ENCODE data around the gene VTI1A.
"Not testable (repeated sequence)": the region's sequence is repeated elsewhere in the genome, so short reads cannot be mapped to it uniquely, and the experiment has no call there.

VTI1A gene

DNA sequence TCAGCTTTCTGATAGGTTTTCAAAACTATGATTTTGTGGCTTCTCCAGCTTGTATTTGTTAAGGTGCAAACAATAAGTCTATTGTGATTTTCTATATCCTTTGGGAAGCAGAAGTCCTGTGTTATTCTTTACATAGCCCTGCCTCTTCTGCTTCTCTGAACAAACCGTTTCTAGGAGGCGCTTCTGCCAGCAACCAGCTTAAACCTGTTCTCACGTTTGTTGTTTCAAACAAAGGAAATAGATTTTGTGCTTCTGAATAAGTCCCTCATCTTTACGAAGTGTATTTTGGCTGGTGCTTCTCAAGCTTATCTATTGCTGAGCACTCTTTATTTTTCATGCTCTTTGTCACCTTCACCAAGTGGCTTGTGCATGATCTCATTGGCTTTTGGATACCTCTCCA is 61.0 kb downstream of the VTI1A start:
- DNase-seq: no peak

DNA sequence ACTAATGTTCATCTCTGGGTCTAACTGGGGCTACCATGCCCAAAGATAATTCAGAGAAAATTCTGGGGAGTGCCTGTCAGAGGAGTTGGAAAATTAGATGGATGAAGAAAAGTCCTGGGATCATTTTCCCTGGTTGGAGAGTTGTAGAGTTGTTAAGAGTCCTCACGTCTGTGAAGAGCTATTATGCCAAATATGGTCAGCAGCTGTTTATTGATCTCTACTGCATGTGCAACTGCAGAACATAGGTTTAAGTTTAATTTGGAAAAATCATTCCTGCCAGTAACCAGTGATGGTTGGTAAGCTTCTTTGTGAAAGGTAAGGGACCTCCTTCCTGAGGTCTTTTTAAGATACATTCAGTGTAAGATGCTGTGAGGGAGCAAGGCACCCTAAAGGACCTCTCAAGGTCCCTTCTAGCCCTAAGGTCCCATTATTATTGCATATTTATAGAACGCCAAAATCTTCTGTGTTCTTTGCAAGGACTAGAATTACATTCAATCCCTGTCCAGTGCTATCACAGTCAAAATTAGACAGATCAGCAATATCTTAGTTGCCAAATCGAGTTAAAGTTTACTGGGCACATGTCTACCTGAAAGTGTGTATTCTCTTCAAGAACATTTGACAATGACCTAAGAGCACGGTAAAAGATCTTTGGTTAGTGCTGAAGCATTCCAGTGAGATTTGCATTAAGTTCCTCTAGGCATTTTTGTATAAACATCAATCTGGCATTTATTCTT is 62.7 kb downstream of the VTI1A start:
- DNase-seq: no peak

DNA sequence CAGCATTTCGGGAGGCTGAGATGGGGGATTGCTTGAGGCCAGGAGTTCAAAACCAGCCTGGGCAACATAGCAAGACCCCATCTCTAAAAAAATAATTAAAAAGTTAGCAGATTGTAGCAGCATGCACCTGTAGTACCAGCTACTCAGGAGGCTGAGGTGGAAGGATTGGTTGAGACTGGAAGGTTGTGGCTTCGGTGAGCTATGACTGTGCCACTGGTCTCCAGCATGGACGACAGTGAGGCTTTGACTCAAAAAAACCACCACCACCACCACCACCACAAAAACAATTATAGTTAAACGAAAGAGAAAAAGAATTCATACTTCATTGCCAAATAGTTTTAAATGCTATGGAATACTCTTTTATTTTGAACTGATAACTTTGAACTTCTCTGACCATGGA is 63.4 kb downstream of the VTI1A start:
- DNase-seq: no peak

DNA sequence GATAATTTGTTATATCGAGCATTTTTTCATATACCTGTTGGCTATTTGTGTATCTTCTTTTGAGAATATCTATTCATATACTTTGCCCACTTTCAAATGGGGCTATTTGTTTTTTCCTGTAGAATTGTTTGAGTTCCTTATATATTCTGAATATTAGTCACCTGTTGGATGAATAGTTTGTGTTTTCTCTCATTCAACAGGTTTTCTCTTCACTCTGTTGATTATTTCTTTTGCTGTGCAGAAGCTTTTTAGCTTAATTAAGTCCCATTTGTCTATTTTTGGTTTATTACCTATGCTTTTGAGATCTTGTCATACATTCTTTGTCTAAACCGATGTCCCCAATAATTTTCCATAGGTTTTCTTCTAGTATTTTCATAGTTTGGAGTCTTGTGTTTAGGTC is 65.3 kb downstream of the VTI1A start:
- no peak for DNase-seq

DNA sequence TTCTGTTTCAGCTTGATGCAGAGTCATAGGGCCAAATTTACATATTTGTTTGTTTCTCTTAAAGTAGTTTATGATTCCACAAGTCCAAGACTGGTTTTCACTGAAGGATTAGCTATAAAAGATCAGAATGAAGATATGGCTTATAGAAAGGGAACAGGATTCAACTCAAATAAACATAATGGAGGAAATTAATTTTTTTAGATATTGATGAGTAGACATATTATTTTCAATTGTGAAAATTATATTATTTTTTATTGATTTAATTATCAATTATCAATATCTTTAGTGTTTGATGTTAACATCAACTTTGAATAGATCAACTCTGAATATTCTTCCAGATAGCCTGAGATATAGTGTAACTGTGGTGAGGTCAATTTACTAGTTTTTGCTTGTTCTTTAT is 68.1 kb downstream of the VTI1A start:
- DNase-seq: no peak

DNA sequence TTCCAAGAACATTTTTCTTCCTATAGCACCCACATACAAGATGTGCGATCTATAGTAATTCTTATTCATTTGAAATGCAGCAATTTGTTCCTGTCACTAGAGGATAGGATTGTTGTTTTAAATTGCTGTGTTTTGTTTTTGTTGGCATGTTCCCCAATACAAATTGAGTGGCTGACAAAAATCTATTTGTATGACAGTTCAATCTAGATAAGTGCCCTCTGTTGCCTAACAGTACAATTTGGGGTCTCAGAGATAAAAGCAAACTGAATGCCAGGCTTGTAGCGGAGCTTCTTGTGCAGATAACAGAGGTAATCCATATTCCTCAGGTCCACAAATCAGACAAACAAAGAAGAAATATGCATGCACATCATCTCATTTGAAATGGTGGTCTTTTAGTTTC is 68.8 kb downstream of the VTI1A start:
- DNase-seq: no peak

DNA sequence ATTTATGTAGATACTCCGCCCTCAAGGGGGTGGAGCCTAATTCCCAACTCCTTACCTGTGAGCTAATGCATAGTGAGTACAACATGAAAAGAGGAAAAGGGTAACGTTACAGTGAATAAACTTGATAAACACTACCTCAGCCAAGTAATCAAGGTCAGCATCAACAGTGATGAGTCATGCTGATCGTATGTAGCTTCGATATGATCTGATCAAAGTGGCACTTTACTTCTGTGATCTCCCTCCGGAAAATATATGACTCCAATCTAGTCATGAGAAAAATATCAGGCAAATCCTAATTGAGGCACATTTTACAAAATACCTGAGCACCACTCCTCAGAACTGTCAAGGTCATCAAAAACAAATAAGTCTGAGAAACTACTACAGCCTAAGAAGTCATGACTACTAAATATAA is 70.4 kb downstream of the VTI1A start:
- no peak for DNase-seq

DNA sequence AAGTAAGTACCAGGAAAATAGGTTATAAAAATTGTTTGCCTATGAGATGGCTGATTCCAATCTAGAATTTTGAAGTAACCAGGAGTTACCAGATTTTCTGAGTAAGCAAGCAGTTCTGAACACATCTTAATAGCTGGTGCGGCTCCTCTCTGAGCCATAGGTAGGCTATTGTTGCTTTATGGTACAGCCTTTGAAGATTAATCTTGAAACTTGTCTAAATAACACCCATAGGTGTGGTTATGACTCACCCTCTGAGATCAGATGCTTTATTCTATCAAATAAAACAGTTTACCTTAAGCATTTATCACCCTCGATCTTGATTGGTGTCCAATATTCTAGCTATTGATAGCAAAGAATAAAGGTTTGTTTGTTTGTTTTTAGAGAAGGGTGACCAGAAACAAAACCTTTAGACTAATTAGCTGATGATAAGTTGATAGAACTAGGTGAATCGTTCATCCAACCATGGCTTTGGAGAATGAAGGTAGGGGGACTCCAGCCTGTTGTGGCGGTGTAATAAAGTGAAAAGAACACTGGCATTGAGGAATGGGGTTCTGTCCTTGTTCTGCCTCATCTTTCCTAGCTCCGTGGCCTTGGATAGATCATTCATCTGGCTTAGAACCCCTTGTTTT is 72.2 kb downstream of the VTI1A start:
- DNase-seq: no peak

DNA sequence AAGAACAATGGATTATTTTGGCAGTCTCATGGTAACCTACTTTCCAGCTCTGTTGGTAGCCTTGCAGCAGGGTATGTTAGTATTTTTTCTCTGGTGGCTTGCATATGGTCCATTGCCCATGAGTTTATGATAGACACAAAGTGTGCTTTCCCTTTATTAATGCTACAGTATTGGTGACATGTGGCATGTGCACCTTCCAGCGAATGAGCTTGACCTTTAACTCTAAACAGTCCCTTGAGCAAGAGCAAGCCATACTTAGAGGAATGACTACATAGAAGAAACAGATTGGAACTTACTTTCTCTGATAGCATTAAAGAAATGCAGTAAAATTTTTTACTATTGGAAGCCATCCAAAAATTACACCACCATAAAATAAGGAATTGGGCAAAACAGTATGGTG is 73.9 kb downstream of the VTI1A start:
- DNase-seq: no peak

DNA sequence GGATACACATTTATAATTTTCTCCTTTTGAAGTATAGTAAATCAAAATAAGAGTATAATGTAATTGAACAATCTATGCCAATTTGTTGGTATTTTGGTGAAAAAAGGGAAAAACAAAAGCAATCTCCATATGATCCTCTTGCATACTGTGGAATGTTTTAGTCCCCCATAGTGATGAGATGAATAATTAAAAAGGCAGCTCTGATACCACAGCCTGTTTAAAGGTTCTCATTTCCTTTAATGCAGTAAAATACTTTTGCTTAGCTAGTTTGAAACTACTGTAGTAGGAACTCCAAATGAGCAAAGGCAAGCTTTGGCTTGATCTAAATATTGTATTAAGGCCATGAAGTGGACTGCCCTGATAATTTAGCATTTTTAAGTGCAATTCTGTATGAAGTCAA is 77.6 kb downstream of the VTI1A start:
- DNase-seq: no peak

DNA sequence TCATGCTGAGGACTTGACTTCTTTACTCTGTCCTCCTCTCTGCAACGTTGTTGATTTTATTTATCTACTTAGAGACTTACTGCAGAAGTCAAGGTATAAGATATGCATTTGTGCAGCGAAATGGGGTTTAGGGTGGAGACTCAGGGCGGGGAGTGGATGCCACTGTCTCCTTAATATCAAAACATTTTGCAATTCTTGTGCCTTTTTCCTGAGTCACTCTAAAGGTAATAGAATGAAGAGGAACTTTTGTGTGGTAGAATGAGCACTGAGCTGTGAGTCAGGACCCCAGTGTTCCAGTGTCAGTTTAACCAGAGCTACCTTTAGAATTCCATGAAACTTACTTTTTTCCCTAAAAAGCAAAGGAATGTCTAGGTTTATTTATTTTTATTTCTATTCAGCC is 78.2 kb downstream of the VTI1A start:
- DNase-seq: no peak

DNA sequence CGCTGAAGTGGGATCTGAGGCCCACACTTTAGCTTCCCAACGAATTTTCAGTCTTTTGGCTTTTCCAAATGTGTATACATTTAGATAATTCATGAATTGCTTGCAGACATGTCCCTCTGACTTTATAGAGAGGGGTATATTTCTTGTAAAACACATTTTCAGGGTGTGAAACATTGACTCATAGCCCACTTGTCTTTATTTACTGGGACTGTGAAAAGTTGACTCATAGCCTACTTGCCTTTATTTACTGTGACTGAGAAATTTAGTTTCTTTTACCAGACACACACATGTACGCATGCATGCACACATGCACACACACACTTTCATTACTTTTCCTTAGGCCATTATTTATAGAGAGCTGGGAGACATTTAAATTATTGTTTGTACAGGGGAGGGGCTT is 79.1 kb downstream of the VTI1A start:
- DNase-seq: no peak

DNA sequence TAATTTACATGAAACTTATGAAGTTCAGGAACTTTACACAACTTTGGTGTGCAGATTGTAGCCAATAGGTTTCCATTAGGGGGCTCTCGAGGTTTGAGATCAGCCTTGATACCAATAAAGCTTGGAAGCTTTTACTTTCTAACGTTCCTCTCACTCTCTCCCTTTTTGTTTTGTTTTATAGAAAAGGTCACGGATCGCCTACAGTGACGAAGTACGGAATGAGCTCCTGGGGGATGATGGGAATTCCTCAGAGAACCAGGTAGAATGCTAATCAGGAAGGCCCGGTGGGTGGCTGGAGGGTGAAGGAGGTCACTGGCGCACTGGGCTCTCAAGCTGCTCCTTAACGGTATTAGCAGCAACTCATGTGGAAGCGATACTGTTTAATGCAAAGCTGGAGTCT is 79.9 kb downstream of the VTI1A start:
- no peak for DNase-seq

DNA sequence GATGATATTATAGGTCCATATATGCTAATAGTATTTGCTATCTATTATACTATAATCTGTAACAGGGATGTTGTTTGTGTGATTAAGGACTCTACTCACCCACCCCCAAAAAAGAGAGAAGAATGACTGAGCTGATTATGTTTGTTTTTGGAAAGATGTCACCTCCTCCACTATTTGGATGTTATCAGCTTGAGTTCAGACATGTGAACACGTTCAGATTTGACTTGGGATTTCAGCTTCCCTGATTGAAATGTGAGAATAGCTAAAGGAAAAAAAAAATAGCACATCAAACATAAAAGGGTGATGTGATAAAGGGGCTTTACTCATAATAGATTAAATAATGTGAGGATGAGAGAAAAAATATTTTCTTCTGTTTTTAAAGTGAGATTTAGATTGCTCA is 81.2 kb downstream of the VTI1A start:
- DNase-seq: no peak

DNA sequence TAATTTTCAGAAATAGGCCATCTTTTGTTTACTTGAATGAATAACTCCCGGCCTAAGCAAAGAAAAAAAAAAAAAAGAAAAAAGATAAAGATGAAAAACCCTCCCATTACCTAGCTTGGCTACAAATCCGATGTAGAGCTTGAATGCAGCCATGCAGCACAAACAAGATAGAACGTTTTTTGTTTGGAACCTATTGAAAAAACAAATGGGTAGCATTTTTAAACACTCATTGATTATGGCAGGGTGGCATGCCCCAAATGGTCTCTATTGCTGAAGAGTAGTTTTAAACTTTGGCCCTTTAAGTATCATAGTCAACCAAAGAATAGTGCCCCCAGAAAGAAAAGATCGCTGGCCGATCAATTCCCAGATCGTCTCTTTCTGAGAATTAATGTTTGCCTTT is 84.4 kb downstream of the VTI1A start:
- no peak for DNase-seq

DNA sequence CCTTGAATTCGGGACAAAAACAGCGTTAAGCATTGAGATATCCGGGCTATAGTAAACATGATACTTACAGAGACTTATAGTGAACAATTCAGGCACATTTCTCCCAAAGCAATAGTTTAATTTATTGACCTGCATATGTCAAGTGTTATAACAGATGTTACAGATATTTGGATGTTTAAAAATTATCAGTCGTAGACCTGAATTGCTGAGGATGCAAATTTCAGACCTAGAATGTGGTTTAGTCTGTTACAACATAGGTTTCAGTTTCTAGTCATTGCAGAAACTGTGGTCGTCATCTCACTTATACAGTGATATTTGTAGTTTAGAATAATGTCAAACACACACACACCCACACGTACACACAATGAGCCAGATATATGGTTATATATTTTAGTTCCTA is 85.2 kb downstream of the VTI1A start:
- DNase-seq: no peak

DNA sequence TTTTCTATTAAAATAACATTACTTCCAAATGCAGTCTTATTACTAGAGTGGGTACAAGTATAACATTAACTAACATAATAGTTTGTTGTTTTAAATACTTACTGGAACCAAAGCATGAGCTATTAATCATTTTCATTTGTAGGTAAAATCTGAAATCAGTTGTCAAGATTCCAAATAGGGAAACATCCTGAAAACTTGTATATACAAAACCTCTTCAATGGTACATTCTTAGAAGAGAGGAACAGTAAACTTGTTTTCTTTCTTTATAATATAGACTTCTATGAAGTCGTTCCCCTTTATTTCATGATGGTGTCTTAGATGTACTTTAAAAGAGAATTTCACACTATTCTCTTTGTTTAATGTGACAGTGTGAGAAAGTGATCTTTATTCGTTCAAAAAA is 85.9 kb downstream of the VTI1A start:
- DNase-seq: no peak

DNA sequence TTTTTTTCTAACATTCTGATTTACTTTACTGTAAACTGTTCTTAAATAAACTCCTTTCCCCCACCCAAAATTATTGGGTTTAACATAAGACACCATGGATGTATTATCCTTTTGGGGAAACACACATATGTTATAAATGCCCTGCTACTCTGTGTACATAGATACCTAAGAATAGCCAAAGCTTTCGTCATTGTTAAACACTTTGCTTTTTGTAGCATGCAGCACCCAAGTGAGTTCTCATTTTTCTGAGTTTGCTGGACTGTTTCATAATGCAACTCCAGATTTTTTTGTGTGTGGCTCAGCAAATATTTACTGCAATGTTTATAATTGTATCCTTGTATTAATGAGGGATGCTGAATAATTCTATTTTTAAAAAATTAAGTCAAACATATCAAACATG is 86.9 kb downstream of the VTI1A start:
- no peak for DNase-seq

DNA sequence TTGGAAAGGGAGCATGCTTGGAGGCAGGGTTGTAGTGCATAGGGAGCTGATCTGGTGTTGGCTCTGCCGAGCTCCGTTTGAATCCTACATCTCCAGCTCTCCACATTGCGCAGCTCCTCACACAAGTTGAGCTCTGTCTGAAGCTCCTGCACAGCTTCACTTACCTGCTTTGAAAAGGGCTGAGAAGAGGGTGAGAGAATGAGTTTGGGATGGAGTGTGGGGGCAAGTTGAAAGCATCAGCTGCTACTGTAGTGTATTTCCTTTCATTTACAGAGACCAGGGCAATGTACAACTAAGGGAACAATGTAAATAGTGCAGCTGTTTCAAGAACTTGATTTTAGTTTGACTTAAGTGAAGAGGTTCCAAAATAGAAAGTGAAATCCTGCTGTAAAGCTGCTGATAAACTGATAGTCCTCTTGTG is 88.5 kb downstream of the VTI1A start:
- DNase-seq: no peak

DNA sequence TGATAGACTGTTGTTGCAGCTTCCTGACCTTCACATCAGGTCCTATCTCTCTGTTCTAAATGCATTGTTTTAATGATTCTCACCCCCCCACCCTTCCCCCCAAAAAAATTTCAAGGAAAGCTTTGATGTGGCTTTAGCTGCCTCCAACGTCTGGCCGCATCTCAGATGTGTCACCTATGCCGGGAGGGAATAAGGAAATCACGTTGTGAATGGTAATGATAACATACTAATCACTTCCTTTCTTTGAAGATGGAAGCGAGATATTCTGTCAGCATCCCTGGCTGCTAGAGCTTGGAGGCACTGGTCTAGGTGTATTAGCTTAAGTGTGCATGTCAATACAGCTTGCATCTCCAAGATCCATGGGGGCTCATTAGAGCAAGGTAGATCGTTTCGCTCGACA is 89.6 kb downstream of the VTI1A start:
- no peak for DNase-seq

DNA sequence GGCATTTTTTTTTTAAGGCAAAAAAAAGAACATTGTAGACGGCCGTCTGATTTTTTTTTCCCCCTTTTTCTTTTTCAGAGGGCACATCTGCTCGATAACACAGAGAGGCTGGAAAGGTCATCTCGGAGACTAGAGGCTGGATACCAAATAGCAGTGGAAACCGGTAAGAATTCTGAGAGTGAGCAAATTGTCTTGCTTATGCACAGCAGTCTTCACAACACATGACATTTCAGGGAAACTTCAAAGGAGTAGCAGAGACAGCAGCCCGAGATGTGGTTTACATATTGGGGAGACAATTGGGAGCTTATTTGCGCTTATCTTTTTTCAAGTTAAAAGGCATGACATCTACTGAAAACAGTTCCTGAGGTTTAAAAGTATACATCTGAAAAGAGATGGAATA is 91.2 kb downstream of the VTI1A start:
- no peak for DNase-seq

DNA sequence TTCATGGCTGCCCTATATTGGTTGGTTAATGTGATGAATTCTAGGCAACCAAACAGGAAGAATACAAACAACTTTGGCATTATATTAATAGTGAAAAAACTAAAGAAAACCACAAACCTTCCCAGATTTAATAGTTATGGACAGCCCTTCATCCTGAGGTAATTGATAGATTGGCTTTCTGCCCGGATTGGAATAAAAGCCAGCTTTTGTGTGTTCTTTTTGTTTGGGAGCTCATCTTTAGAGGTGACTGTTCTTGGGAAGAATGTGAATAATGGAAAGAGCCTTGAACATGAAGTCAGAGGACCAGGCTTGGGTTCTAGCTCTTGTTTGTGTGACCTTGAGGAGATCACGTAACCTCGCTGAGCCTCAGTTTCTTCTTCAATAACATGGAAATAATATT is 92.3 kb downstream of the VTI1A start:
- no peak for DNase-seq

DNA sequence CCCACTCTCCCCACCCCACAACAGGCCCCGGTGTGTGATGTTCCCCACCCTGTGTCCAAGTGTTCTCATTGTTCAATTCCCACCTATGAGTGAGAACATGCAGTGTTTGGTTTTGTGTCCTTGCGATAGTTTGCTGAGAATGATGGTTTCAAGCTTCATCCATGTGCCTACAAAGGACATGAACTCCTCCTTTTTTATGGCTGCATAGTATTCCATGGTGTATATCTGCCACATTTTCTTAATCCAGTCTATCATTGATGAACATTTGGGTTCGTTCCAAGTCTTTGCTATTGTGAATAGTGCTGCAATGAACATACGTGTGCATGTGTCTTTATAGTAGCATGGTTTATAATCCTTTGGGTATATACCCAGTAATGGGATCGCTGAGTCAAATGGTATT is 95.8 kb downstream of the VTI1A start:
- DNase-seq: not testable (repeated sequence)

DNA sequence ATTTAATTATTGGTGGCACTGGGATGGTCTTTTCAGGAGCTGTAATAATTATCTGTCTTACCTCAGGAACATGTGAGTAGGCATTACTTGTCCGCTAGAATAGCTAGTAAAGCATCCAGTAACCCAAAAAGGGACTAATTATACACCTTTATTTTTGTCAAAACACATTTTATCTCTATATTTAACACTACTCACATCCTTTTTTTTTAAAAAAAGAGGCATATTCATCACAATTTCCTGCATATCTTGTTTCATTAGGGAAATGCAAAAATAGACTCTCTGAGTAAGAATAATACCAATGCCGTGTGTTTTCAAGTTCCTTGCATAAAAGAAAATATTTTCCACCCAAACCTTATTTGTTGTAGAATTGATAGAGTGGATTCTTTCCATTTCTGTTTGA is 99.5 kb downstream of the VTI1A start:
- no peak for DNase-seq

Measured in NCI-H2227 treated with DMSO at 0.1 percent for 48 hours (cell line).